SK-N-SH treated with all-trans-retinoic acid at 6 μM for 48 hours (cell line): ENCODE results near the gene TMC3.

ENCODE experiments used
- SNAI2 ChIP-seq: fragments of 250-450 bp; sonication (Bioruptor Pico); IDR thresholded peaks from 2 replicates; pipeline ENCODE4 v1.5.0; 2020; ENCODE audit warnings: mild to moderate bottlenecking, moderate library complexity
- TOX ChIP-seq: fragments of 250-450 bp; sonication (Bioruptor Pico); IDR thresholded peaks from 2 replicates; pipeline ENCODE4 v1.8.0; 2021; ENCODE audit warnings: mild to moderate bottlenecking, moderate library complexity, borderline replicate concordance
- TSHZ2 ChIP-seq: fragments of 250-450 bp; sonication (Bioruptor Pico); IDR thresholded peaks from 2 replicates; pipeline ENCODE4 v1.5.0; 2020; ENCODE audit warnings: mild to moderate bottlenecking, moderate library complexity
- ZFP3 ChIP-seq: fragments of 250-450 bp; sonication (Bioruptor Pico); IDR thresholded peaks from 2 replicates; pipeline ENCODE4 v1.5.0; 2020; ENCODE audit warnings: mild to moderate bottlenecking, moderate library complexity
- ZFP30 ChIP-seq: fragments of 450-650 bp; formaldehyde crosslinking; IDR thresholded peaks from 2 replicates; pipeline ENCODE4 v1.5.0; 2022; ENCODE audit warnings: mild to moderate bottlenecking, moderate library complexity

- TF ChIP-seq ZFP3 (no peak), TOX (CRISPR knock-in tag) (no peak), SNAI2 (CRISPR knock-in tag) (no peak), TSHZ2 (CRISPR knock-in tag) (no peak), ZFP30 (CRISPR knock-in tag) (no peak)
Observed at GRCh38 chr15:81351651-81352050, 22.4 kb downstream of the TMC3 start.
